ENCODE measurements around the gene TSHZ1. TPM values are rescaled to one million over a fixed set of nuclear protein-coding genes. Genes with fewer than 3 reads are reported as not detected.

Gene TSHZ1
- total and polyA plus RNA-seq, 2 of the 8 experiments (the other 6 are each of a cell fraction or from before 2014, with no cell fraction given) = 0.03 to 0.32 TPM

- H3K9ac ChIP-seq (replicated peaks in 1 of 4; ENCODE audit: extremely low read depth in 1 of 4, low read depth in 3 of 4, low read length in 3 of 4) = no peak overlapping the region
- H4K20me1 ChIP-seq (replicated peaks in 1 of 2; ENCODE audit: control insufficient read depth in 1 of 2, insufficient read depth in 2 of 2, low read length in 2 of 2) = peaks cover 10 to 15% of the 10 kb centered on the region in 2 experiments
- ChIA-PET CTCF (ENCODE audit: partially characterized antibody) (interaction anchor here (0.7 to 1.0 kb wide), 2 partner anchors 37 to 144 kb away, joined by 3 read pairs; no protein-coding TSS in a partner anchor), POLR2A (ENCODE audit: partially characterized antibody) (no interaction called here)
- H3K4me2 ChIP-seq (ENCODE audit: insufficient read depth in 1 of 2, low read depth in 2 of 2, low read length in 2 of 2) = peak overlapping the region; percentile 76 to 94
- H4K8ac ChIP-seq (ENCODE audit: extremely low read depth, insufficient read depth, low read length) = no peak overlapping the region
- H2BK15ac ChIP-seq (ENCODE audit: low read length) = no peak overlapping the region
- DNase-seq (ENCODE audit: low read depth in 1 of 2, low spot score in 2 of 2) (no peak), FAIRE-seq (no peak)
- H3K27me3 ChIP-seq (replicated peaks in 1 of 4; ENCODE audit: control insufficient read depth in 3 of 4, extremely low read depth in 1 of 4, insufficient read depth in 3 of 4, low read length in 3 of 4) = peaks cover 46 to 77% (median 68%) of the 10 kb centered on the region in 4 experiments
- H3K4me1 ChIP-seq (replicated peaks in 1 of 4; ENCODE audit: control insufficient read depth in 3 of 4, insufficient read depth in 4 of 4, low read length in 3 of 4) = peaks cover 9 to 31% (median 19%) of the 10 kb centered on the region in 4 experiments
- no peak overlapping the region for H2BK5ac ChIP-seq (ENCODE audit: low read depth, low read length)
- no peak overlapping the region for H3K27ac ChIP-seq (ENCODE audit: low read depth, low read length)
- peaks cover 24% of the 10 kb centered on the region for H3K23me2 ChIP-seq (ENCODE audit: low read depth, low read length)
- no peak overlapping the region for H4K5ac ChIP-seq (ENCODE audit: insufficient read length, low read depth, low read length)
- H3K79me1 ChIP-seq (ENCODE audit: low read depth, low read length) = no peaks in the 10 kb centered on the region
- no peaks in the 10 kb centered on the region for H3K79me2 ChIP-seq (ENCODE audit: control insufficient read depth in 1 of 2, insufficient read depth in 2 of 2, low read length in 2 of 2)
- no peaks in the 10 kb centered on the region; a peak in 1 of 8 replicates for H3K36me3 ChIP-seq (ENCODE audit: control insufficient read depth in 2 of 4, insufficient read depth in 4 of 4, low read length in 3 of 4)
- H3K4ac ChIP-seq (replicated peaks; ENCODE audit: insufficient read length, low read depth, low read length) = no peak overlapping the region
- H3K18ac ChIP-seq (ENCODE audit: extremely low read depth, low read length) = no peak overlapping the region
- H2BK20ac ChIP-seq (ENCODE audit: low read length) = no peak overlapping the region
- H3K4me3 ChIP-seq (ENCODE audit: extremely low read depth in 1 of 4, insufficient read depth in 2 of 4, low read depth in 3 of 4, low read length in 4 of 4) = peak overlapping the region; percentile 60 to 70 (median 62)
- 0 out of 2 replicates have a peak overlapping the region, but pooled peaks have one; percentile 17 for H2BK12ac ChIP-seq (ENCODE audit: low read depth, low read length)
- H2BK120ac ChIP-seq (replicated peaks; ENCODE audit: low read depth, low read length) = no peak overlapping the region
- no peak overlapping the region for H3K56ac ChIP-seq (replicated peaks; ENCODE audit: insufficient read length, low read depth, low read length)
- no peak overlapping the region for H4K91ac ChIP-seq (replicated peaks; ENCODE audit: insufficient read length, low read length)
- WGBS, 2 experiments (ENCODE audit: extremely low coverage in 1 of 2, insufficient coverage in 1 of 2, insufficient read length in 1 of 2, insufficient replicate concordance in 2 of 2, low coverage in 1 of 2, low lambda C conversion rate in 2 of 2, missing lambda C conversion rate in 1 of 2) = 5% methylated on average over 8 of the region's 8 CpGs; no CpG with 5 or more reads in 1 of the 2 experiments
- TF ChIP-seq ATF3 (IDR thresholded peaks at IDR 0.05; ENCODE audit: insufficient read depth, low read depth, low read length) = no peak
- no peak for TF ChIP-seq CBX5 (IDR thresholded peaks at IDR 0.05; ENCODE audit: low read depth, low read length)
- TF ChIP-seq EP300 (IDR thresholded peaks at IDR 0.05; ENCODE audit: borderline replicate concordance in 1 of 2, low read depth in 2 of 2, low read length in 2 of 2) = no peak
- no peak for TF ChIP-seq KDM5A (IDR thresholded peaks at IDR 0.05; ENCODE audit: low read length)
- TF ChIP-seq GTF2F1 (IDR thresholded peaks at IDR 0.05; ENCODE audit: borderline replicate concordance, low read depth, low read length) = no peak
- H3K9me3 ChIP-seq (ENCODE audit: insufficient read depth in 2 of 2, low read depth in 1 of 2, low read length in 1 of 2) = no peaks in the 10 kb centered on the region
- no peak overlapping the region for H2AK5ac ChIP-seq (ENCODE audit: low read depth, low read length)
- peak overlapping the region; percentile 80; the same call in 1 of the 2 replicates for H2AFZ ChIP-seq (ENCODE audit: low read length)
- no peak overlapping the region for H3K14ac ChIP-seq (ENCODE audit: insufficient read length)
- H3K23ac ChIP-seq (ENCODE audit: insufficient read length) = no peak overlapping the region
Measured at GRCh38 chr18:75209951-75210258, 692 bp upstream of the TSHZ1 start.
